AG09309 (cell line): ENCODE data around the gene GINM1.
A peak's percentile ranks its signal among the peaks of the same experiment; 100 is the strongest.

Source experiments
- DNase-seq: peaks from one replicate; pipeline ENCODE4 v3.0.0-alpha.2; 2010; ENCODE audit warnings: low read depth
- H3K4me3 ChIP-seq: 2 replicates; pipeline ENCODE4 v1.5.1; 2011; ENCODE audit warnings: mild to moderate bottlenecking, low read depth, low read length, moderate library complexity; ENCODE audit not compliant: control insufficient read depth
- TF ChIP-seq, protein P1 (sequence below): IDR thresholded peaks from 2 replicates; pipeline ENCODE4 v1.5.1; 2011; ENCODE audit warnings: mild to moderate bottlenecking, low read depth, low read length, inconsistent platforms; ENCODE audit not compliant: insufficient read depth, control insufficient read depth; ENCODE audit errors: missing control alignments

Gene GINM1

DNA sequence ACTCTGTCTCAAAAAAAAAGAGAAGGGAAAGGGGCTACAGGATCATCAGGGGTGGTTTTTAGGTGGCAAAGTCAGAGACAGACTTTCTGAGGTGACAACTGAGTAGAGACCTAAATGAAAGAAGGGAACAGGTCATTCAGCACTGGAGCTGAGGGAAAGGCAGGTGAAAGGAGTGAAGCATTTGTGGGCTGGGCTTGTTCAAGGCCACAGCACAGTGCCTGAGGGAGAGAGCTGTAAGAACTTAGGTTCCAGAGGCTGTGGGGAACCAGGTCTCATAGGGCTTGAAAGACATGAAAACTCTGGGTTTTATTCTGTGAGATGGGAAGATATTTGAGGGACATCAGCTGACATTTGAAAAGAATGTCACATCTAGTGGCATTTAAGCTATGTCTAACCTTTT, 61.5 kb downstream of the GINM1 start:
- no peak overlapping the region for H3K4me3 ChIP-seq
- TF ChIP-seq, protein P1, sequence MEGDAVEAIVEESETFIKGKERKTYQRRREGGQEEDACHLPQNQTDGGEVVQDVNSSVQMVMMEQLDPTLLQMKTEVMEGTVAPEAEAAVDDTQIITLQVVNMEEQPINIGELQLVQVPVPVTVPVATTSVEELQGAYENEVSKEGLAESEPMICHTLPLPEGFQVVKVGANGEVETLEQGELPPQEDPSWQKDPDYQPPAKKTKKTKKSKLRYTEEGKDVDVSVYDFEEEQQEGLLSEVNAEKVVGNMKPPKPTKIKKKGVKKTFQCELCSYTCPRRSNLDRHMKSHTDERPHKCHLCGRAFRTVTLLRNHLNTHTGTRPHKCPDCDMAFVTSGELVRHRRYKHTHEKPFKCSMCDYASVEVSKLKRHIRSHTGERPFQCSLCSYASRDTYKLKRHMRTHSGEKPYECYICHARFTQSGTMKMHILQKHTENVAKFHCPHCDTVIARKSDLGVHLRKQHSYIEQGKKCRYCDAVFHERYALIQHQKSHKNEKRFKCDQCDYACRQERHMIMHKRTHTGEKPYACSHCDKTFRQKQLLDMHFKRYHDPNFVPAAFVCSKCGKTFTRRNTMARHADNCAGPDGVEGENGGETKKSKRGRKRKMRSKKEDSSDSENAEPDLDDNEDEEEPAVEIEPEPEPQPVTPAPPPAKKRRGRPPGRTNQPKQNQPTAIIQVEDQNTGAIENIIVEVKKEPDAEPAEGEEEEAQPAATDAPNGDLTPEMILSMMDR, result no peak
- DNase-seq, result no peak

DNA sequence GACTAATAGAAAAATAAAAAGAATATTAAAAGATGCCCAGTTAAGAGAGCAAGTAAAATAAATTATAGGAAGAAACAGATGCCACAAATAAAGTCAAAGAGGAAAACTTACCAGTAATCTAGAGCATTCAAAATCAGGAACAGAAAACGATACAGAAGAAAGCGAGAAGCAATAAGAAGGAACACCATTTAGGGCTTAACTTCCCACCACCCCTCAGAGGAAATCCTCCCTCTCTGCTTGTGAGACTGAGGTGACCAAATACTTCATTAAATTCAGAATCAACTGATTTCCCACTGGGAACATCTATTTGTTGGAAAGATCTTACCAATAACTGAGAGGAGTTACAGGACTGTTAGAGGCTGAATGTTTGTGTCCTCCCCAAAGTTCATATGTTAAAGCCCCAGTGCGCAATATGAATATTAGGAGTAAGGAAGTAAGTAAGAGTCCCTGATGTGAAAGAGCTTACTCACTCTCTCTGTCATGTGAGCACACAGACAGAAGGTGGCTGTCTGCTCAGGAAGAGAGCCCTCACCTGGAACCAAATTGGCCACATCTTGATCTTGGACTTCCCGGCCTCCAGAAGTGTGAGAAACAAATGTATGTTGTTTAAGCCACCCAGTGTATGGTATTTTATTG, 62.8 kb downstream of the GINM1 start:
- TF ChIP-seq, protein P1, result peak; percentile 2
- H3K4me3 ChIP-seq, result no peak overlapping the region
- DNase-seq, result no peak

DNA sequence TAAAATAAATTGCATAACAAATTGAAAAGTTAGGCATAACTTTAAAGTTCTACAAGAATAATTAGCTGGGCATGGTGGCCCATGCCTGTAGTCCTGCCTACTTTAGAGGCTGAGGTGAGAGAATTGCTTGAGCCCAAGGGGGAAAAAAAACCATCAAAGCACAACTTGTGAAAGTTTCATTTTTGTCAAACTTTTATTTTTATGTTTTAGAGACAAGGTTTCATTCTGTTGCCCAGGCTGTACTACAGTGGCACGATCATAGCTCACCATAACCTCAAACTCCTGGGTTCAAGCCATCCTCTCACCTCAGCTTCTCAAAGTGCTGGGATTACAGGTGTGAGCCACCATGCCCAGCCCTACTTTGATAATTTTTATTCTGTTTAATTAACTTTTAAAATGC, 68.1 kb downstream of the GINM1 start:
- no peak overlapping the region for H3K4me3 ChIP-seq
- DNase-seq, result no peak
- TF ChIP-seq, protein P1, result no peak

DNA sequence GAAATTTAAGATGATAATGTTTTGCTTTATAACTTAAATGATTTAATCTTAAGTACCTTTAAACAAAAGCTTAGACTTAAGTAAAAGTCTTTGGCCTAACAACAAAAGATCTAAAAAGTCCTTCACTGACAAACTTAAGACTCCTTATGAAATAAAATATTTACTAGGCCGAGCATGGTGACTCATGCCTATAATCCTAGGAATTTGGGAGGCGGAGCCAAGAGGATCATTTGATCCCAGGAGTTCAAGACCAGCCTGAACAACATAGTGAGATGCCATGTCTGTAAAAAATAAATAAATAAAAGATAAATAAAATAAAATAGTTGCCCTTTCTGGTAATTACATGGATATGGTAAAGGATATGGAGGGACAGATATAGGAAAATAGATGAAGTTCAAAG, 69.9 kb downstream of the GINM1 start:
- H3K4me3 ChIP-seq, result no peak overlapping the region
- TF ChIP-seq, protein P1, result no peak
- no peak for DNase-seq
